ENCODE measurements around the gene RAPGEF5.

Gene RAPGEF5

DNA sequence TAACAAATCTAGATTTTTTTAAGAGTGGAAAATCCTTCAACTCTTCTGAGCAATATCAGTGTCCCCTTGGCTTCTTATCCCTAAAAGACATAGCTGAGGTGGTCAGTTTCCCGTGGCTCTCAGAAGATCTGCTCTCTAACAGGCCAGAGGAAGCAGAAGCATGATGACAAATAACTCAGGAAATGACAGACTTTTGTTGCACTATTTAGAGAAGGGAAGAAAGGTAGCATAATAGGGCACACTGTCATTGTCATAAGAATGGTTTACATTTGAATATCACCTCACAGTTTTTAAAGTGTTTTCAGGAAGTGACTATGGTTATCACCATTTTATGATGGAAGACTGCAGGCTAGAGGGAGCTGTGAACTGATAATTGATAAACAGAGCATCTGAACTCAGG lies 33.6 kb upstream of the RAPGEF5 start:
- DNase-seq (ENCODE audit: low read depth, low spot score), result no peak
- Histone ChIP-seq H3K9ac (ENCODE audit: insufficient read length, low read depth) (no peak overlapping the region), H3K27me3 (ENCODE audit: insufficient read depth, insufficient read length) (no peaks in the 10 kb centered on the region), H3K4me3 (ENCODE audit: insufficient read length, low read depth) (no peak overlapping the region), H3K4me1 (ENCODE audit: insufficient read depth, insufficient read length) (peaks cover 2% of the 10 kb centered on the region), H3K9me3 (ENCODE audit: insufficient read depth, low read length) (no peaks in the 10 kb centered on the region), H3K36me3 (ENCODE audit: insufficient read depth, insufficient read length, low read length) (no peaks in the 10 kb centered on the region)
- TF ChIP-seq YY1 (IDR thresholded peaks at IDR 0.05; ENCODE audit: insufficient read depth, insufficient read length) (no peak), SUZ12 (IDR thresholded peaks at IDR 0.05; ENCODE audit: extremely low read depth, insufficient read depth, insufficient read length) (no peak)

DNA sequence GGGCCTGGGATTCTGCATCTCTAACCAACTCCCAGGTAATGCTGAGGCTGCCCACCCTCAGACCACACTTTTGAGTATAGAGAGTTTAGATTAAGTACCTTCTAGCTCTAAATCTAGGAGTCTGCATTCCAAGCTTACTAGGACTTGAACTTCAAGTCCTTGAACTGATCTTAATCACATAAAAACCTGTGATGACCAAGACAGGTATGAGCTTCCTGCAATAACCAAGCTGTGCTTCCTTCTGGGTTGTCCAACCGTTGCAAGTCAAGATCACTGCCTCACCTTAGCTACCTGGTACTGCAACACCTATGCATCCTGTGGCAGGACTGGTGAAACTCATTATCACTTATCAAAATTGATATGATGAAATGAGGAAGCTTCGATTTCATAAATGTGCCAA lies 32.9 kb upstream of the RAPGEF5 start:
- no peak for DNase-seq (ENCODE audit: low read depth, low spot score)
- H3K4me1 ChIP-seq (ENCODE audit: insufficient read depth, insufficient read length), result peaks cover 2% of the 10 kb centered on the region
- no peak for TF ChIP-seq YY1 (IDR thresholded peaks at IDR 0.05; ENCODE audit: insufficient read depth, insufficient read length)
- no peak for TF ChIP-seq SUZ12 (IDR thresholded peaks at IDR 0.05; ENCODE audit: extremely low read depth, insufficient read depth, insufficient read length)
- TF ChIP-seq ZNF274 (IDR thresholded peaks at IDR 0.05; ENCODE audit: low read depth, low read length), result no peak
- no peaks in the 10 kb centered on the region for H3K27me3 ChIP-seq (ENCODE audit: insufficient read depth, insufficient read length)
- no peaks in the 10 kb centered on the region for H3K36me3 ChIP-seq (ENCODE audit: insufficient read depth, insufficient read length, low read length)
- no peaks in the 10 kb centered on the region for H3K9me3 ChIP-seq (ENCODE audit: insufficient read depth, low read length)
- no peak overlapping the region for H3K9ac ChIP-seq (ENCODE audit: insufficient read length, low read depth)
- H3K4me3 ChIP-seq (ENCODE audit: insufficient read length, low read depth), result no peak overlapping the region

DNA sequence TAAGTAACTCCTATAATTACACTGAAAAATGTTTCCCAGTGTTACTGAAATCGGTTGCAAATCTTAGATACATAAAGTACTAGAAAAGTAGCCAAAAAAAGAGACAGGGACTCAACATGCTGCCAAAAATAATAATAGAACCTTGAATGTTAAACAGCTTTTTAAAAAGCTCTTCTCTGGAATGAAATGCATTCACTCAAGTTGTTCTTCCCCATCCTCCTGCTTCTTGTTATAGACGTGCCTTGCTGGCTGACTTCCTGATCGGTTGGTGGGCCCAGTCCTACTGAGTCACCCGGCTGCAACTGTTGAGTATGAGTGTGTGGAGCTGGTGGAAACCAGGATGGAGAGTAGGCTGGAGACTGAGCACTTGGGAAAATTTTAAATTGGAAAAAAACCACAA lies 30.6 kb upstream of the RAPGEF5 start:
- no peaks in the 10 kb centered on the region for H3K4me1 ChIP-seq (ENCODE audit: insufficient read depth, insufficient read length)
- TF ChIP-seq SUZ12 (IDR thresholded peaks at IDR 0.05; ENCODE audit: extremely low read depth, insufficient read depth, insufficient read length) (no peak), YY1 (IDR thresholded peaks at IDR 0.05; ENCODE audit: insufficient read depth, insufficient read length) (no peak), ZNF274 (IDR thresholded peaks at IDR 0.05; ENCODE audit: low read depth, low read length) (no peak)
- no peak for DNase-seq (ENCODE audit: low read depth, low spot score)
- no peaks in the 10 kb centered on the region for H3K36me3 ChIP-seq (ENCODE audit: insufficient read depth, insufficient read length, low read length)
- H3K4me3 ChIP-seq (ENCODE audit: insufficient read length, low read depth), result no peak overlapping the region
- no peaks in the 10 kb centered on the region for H3K9me3 ChIP-seq (ENCODE audit: insufficient read depth, low read length)
- H3K27me3 ChIP-seq (ENCODE audit: insufficient read depth, insufficient read length), result no peaks in the 10 kb centered on the region
- no peak overlapping the region for H3K9ac ChIP-seq (ENCODE audit: insufficient read length, low read depth)

DNA sequence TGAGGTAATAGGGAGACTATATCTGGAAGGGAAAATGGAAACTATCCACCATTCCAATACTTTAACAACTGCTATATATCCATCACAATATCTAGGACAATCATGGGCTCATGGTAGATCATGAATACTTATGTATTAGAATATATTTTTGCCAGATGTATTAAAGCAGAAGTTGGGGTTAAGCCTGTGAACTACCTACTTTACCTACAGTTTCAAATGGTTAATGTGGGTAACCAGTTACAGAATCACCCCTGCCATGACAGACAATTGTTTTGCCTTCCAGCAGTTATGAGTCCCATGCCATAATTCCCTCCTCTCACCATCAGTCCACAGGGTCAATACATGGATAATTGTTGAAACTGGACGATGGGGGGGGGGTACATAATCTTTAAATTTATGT lies 29.9 kb upstream of the RAPGEF5 start:
- no peaks in the 10 kb centered on the region for H3K27me3 ChIP-seq (ENCODE audit: insufficient read depth, insufficient read length)
- TF ChIP-seq SUZ12 (IDR thresholded peaks at IDR 0.05; ENCODE audit: extremely low read depth, insufficient read depth, insufficient read length) (no peak), ZNF274 (IDR thresholded peaks at IDR 0.05; ENCODE audit: low read depth, low read length) (no peak), YY1 (IDR thresholded peaks at IDR 0.05; ENCODE audit: insufficient read depth, insufficient read length) (no peak)
- no peak for DNase-seq (ENCODE audit: low read depth, low spot score)
- no peaks in the 10 kb centered on the region for H3K4me1 ChIP-seq (ENCODE audit: insufficient read depth, insufficient read length)
- H3K9me3 ChIP-seq (ENCODE audit: insufficient read depth, low read length), result no peaks in the 10 kb centered on the region
- H3K36me3 ChIP-seq (ENCODE audit: insufficient read depth, insufficient read length, low read length), result no peaks in the 10 kb centered on the region
- no peak overlapping the region for H3K9ac ChIP-seq (ENCODE audit: insufficient read length, low read depth)
- no peak overlapping the region for H3K4me3 ChIP-seq (ENCODE audit: insufficient read length, low read depth)

DNA sequence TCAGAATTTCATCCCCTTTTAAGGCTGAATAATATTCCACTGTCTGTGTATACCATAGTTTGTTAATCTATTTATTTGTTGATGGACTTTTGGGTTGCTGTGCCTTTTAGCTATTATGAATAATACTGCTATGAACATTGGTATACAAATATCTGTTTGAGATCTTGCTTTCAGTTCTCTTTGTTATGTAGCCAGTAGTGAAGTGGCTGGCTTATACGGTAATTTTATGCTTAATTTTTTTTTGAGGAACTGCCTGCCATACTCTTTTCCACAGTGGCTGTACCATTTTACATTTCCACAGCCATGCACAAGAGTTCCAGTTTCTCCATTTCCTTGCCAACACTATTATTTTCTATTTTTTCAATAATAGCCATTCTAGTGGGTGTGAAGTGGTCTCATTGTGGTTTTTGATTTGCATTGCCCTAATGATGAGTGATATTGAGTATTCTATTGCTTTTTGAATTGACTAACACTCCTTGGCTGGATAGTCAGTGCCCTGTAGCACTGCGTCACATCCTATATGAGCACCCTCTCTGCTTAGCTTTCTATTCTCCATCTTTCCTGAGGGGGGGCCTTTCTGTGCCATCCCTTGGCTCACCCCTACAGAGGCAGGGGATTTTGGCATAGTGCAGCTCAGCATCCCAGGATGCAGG lies 29.4 kb upstream of the RAPGEF5 start:
- no peak for TF ChIP-seq SUZ12 (IDR thresholded peaks at IDR 0.05; ENCODE audit: extremely low read depth, insufficient read depth, insufficient read length)
- no peak for TF ChIP-seq ZNF274 (IDR thresholded peaks at IDR 0.05; ENCODE audit: low read depth, low read length)
- TF ChIP-seq YY1 (IDR thresholded peaks at IDR 0.05; ENCODE audit: insufficient read depth, insufficient read length), result no peak
- no peak for DNase-seq (ENCODE audit: low read depth, low spot score)
- Histone ChIP-seq H3K9ac (ENCODE audit: insufficient read length, low read depth) (no peak overlapping the region), H3K4me3 (ENCODE audit: insufficient read length, low read depth) (no peak overlapping the region), H3K36me3 (ENCODE audit: insufficient read depth, insufficient read length, low read length) (no peaks in the 10 kb centered on the region), H3K9me3 (ENCODE audit: insufficient read depth, low read length) (no peaks in the 10 kb centered on the region), H3K27me3 (ENCODE audit: insufficient read depth, insufficient read length) (no peaks in the 10 kb centered on the region), H3K4me1 (ENCODE audit: insufficient read depth, insufficient read length) (no peaks in the 10 kb centered on the region)

DNA sequence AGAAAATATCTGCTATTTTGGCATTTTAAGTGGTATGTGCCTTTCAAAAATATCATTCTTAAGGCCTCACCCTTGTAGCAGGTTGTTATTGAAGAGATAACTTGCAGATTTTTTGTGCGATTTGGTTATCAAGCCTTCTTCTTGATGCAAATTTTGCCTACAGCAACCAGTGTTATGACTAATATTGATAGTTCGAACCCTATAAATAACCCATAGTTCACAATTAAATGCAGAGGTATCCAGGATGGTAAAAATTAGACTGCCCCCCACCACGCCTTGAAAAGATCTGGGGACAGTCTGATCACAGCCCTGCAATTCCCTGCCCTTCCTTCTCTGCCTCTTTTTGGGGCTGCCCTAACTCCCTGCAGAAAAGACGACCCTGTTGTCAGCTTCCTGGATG lies 28.4 kb upstream of the RAPGEF5 start:
- TF ChIP-seq SUZ12 (IDR thresholded peaks at IDR 0.05; ENCODE audit: extremely low read depth, insufficient read depth, insufficient read length) (no peak), YY1 (IDR thresholded peaks at IDR 0.05; ENCODE audit: insufficient read depth, insufficient read length) (no peak), ZNF274 (IDR thresholded peaks at IDR 0.05; ENCODE audit: low read depth, low read length) (no peak)
- Histone ChIP-seq H3K9ac (ENCODE audit: insufficient read length, low read depth) (no peak overlapping the region), H3K27me3 (ENCODE audit: insufficient read depth, insufficient read length) (no peaks in the 10 kb centered on the region), H3K4me3 (ENCODE audit: insufficient read length, low read depth) (no peak overlapping the region), H3K9me3 (ENCODE audit: insufficient read depth, low read length) (no peaks in the 10 kb centered on the region), H3K36me3 (ENCODE audit: insufficient read depth, insufficient read length, low read length) (no peaks in the 10 kb centered on the region), H3K4me1 (ENCODE audit: insufficient read depth, insufficient read length) (no peaks in the 10 kb centered on the region)
- no peak for DNase-seq (ENCODE audit: low read depth, low spot score)

DNA sequence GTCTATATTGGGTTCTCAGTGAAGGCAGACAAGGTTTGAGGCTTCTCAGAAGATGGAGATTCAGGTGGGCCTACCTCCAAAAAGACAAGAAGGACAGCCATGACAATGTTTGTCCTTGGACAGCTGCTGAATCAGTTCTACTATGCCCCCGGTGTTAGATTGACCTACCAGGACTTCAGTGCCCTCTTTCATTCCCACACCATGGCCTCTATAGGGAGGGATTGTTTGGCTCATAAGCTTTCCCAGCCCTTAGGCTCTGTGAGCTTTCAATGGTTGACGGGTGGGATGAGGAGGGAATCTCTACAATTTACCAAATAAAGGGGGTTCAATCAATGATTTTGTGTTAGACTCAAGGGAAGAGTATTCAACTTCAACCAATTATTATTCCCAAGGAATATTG lies 23.4 kb upstream of the RAPGEF5 start:
- no peaks in the 10 kb centered on the region for H3K27me3 ChIP-seq (ENCODE audit: insufficient read depth, insufficient read length)
- no peaks in the 10 kb centered on the region for H3K36me3 ChIP-seq (ENCODE audit: insufficient read depth, insufficient read length, low read length)
- no peaks in the 10 kb centered on the region for H3K9me3 ChIP-seq (ENCODE audit: insufficient read depth, low read length)
- DNase-seq (ENCODE audit: low read depth, low spot score), result no peak
- no peak overlapping the region for H3K4me3 ChIP-seq (ENCODE audit: insufficient read length, low read depth)
- no peaks in the 10 kb centered on the region for H3K4me1 ChIP-seq (ENCODE audit: insufficient read depth, insufficient read length)
- no peak overlapping the region for H3K9ac ChIP-seq (ENCODE audit: insufficient read length, low read depth)
- TF ChIP-seq ZNF274 (IDR thresholded peaks at IDR 0.05; ENCODE audit: low read depth, low read length), result no peak
- TF ChIP-seq SUZ12 (IDR thresholded peaks at IDR 0.05; ENCODE audit: extremely low read depth, insufficient read depth, insufficient read length), result no peak
- TF ChIP-seq YY1 (IDR thresholded peaks at IDR 0.05; ENCODE audit: insufficient read depth, insufficient read length), result no peak

Measured in NT2/D1 (cell line).